Psoas muscle (tissue), 8 donors: ENCODE results near the gene CYP26B1. TPM values are rescaled to one million over a fixed set of nuclear protein-coding genes. Genes with fewer than 3 reads are reported as not detected.

Experiments
- ATAC-seq, 4 donors: fragments of 200-7000 bp; cut with Tn5 transposase; one replicate each; pipeline ENCODE4 v1.9.1; 2020; ENCODE audit warnings: moderate library complexity in 3 of 4, mild to moderate bottlenecking in 2 of 4
- DNase-seq, 2 donors: peaks; one replicate each; pipeline ENCODE4 v3.0.0-alpha.2; 2020
- H3K27ac ChIP-seq: fragments of 200-600 bp; one replicate; pipeline ENCODE4 v1.8.0; 2022
- H3K27me3 ChIP-seq, 3 donors: fragments of 200-600 bp in 1 of 3; one replicate each; pipeline versions ENCODE4 v1.6.1 to v1.8.0; 2013 to 2022; ENCODE audit warnings: low read length in 2 of 3, mild to moderate bottlenecking in 2 of 3, moderate library complexity in 1 of 3; ENCODE audit not compliant: insufficient read depth in 3 of 3
- H3K36me3 ChIP-seq, 2 donors: fragments of 200-600 bp in 1 of 2; one replicate each; pipeline versions ENCODE4 v1.6.1 to v1.8.0; 2013 to 2022; ENCODE audit warnings: low read depth in 1 of 2, mild to moderate bottlenecking in 1 of 2, moderate library complexity in 1 of 2; ENCODE audit not compliant: insufficient read depth in 1 of 2
- H3K4me1 ChIP-seq: fragments of 200-600 bp; one replicate; pipeline ENCODE4 v1.8.0; 2022
- H3K4me3 ChIP-seq: fragments of 200-600 bp; one replicate; pipeline ENCODE4 v1.8.0; 2022; ENCODE audit warnings: mild to moderate bottlenecking
- H3K9me3 ChIP-seq: fragments of 200-600 bp; one replicate; pipeline ENCODE4 v1.8.0; 2022
- WGBS, 3 donors: extraction: QIAGEN DNeasy Blood & Tissue Kit; methylation state at CpG; one replicate each; pipeline versions ENCODE4 v1.1.6 to v1.1.7; 2013; 5-methylcytosine and 5-hydroxymethylcytosine counted together
- intact Hi-C, 2 donors: fragments of 100-400 bp; cut with DNase I; formaldehyde crosslinking; loops; one replicate each; pipeline versions ENCODE4 v1.11.0 to v1.14.2; 2022
- polyA plus RNA-seq, 3 donors: library from polyadenylated mRNA; stranded (reverse); fragments of 200-250 nt; gene quantifications; one replicate each; pipeline ENCODE4 v1.2.3, GENCODE V29; 2013
- total RNA-seq, 4 donors: library from RNA; stranded (reverse); fragmentation: NEBNext Ultra II Directional in 2 of 4; extraction: Animal tissue kit (Norgen Biotek cat#: 25700) in 2 of 4; gene quantifications; one replicate each; pipeline versions ENCODE4 v1.2.1 to v1.2.4, GENCODE V29; 2021 to 2023
- TF ChIP-seq, protein P1 (sequence below): fragments of 200-600 bp; IDR thresholded peaks from one replicate; pipeline ENCODE4 v1.8.0; 2022; ENCODE audit warnings: antibody characterized with exemption
- donor health status: healthy with polysubstance abuse.
- donor health status: DM: no; HTN: no; CAD: no; lungs with moderate emphysema.
- donor health status: Bipolar disorder and iron deficiency.
- donor health status: healthy.
- donor health status: DM: yes; HTN: yes; CAD: no.
- donor health status: DM: no; HTN: no; CAD: no.
- donor health status: DM: no; HTN: no; CAD: no.
- donor health status: DM: yes; HTN: yes; CAD: no.

The CYP26B1 gene
- total and polyA plus RNA-seq, 7 donors, result 0.39 to 4.5 (median 1.3) TPM

GRCh38 chr2:72144274-72144631, 3.4 kb downstream of the CYP26B1 start:
- Histone ChIP-seq H3K4me1 (peaks cover 48% of the 10 kb centered on the region), H3K36me3 (no peaks in the 10 kb centered on the region), H3K4me3 (peak overlapping the region; percentile 73), H3K27me3 (peaks cover 0 to 40% (median 17%) of the 10 kb centered on the region in 3 donors), H3K9me3 (no peaks in the 10 kb centered on the region), H3K27ac (no peak overlapping the region)
- intact Hi-C loops, result no loop called here
- ATAC-seq (peak in 1 of 4 donors; percentile 5), DNase-seq (no peak)
- WGBS, 3 donors, result 8 to 11% (median 9%) methylated on average over 23 of the region's 23 CpGs
- TF ChIP-seq, protein P1, sequence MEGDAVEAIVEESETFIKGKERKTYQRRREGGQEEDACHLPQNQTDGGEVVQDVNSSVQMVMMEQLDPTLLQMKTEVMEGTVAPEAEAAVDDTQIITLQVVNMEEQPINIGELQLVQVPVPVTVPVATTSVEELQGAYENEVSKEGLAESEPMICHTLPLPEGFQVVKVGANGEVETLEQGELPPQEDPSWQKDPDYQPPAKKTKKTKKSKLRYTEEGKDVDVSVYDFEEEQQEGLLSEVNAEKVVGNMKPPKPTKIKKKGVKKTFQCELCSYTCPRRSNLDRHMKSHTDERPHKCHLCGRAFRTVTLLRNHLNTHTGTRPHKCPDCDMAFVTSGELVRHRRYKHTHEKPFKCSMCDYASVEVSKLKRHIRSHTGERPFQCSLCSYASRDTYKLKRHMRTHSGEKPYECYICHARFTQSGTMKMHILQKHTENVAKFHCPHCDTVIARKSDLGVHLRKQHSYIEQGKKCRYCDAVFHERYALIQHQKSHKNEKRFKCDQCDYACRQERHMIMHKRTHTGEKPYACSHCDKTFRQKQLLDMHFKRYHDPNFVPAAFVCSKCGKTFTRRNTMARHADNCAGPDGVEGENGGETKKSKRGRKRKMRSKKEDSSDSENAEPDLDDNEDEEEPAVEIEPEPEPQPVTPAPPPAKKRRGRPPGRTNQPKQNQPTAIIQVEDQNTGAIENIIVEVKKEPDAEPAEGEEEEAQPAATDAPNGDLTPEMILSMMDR, result no peak

- Histone ChIP-seq H3K27ac (no peak overlapping the region), H3K4me1 (peaks cover 46% of the 10 kb centered on the region), H3K9me3 (no peaks in the 10 kb centered on the region), H3K27me3 (peaks cover 0 to 36% (median 14%) of the 10 kb centered on the region in 3 donors), H3K4me3 (peak overlapping the region; percentile 73), H3K36me3 (no peaks in the 10 kb centered on the region)
- DNase-seq (peak; percentile 42 to 56), ATAC-seq (peak; percentile 18 to 53 (median 24))
- intact Hi-C loops, result no loop called here
- 43 to 55% (median 48%) methylated on average over 60 to 65 of the region's 65 CpGs for WGBS, 3 donors
- TF ChIP-seq, protein P1, result no peak
These were observed 4.0 kb downstream of the CYP26B1 start for GRCh38 chr2:72143441-72144273.

DNA sequence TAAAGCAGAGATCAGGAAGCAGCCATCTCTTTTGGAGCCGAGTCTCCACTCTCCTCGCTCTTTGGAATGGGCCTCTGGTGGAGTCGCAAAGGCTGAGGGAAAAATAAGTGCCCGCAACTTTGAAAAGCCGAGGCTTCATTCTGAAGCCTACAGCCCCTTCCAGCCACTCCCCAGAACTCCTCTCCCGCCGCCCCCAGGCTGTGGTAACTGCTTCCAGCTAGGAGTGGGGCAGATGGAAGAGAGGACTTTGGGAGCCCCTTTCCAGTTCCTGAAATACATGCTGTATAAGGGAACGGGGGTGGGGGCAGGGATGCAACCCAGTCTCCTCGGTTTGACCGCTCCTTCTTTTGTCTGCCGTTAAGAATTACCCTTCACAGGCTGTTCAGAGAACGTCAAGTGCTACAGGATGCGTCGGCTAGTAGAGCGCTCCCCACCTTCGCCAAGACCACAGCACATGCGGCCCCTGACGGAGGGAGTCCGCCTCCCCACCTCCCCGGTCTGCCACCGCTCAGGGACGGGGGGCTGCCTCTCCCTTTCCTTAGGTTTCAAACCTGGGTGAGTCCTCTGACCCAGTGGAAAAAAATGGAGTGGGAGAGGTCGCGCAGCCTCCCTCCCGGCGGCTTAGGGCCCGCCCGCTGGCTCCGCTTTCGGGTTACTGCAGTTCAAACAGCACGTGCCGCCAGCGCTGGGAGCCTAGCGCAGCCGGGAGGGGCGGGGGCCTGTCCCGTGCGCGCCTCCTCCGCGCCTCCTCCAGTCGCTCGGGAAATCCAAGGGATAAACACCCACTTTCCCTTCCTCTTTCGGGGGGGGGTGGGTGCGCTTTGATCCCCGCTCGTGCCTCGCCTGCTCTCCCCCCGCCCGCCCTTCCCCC, 4.9 kb downstream of the CYP26B1 start:
- TF ChIP-seq, protein P1, result no peak
- Histone ChIP-seq H3K27me3 (peaks cover 0 to 30% (median 14%) of the 10 kb centered on the region in 3 donors), H3K9me3 (no peaks in the 10 kb centered on the region), H3K27ac (no peak overlapping the region), H3K4me1 (peaks cover 50% of the 10 kb centered on the region), H3K36me3 (no peaks in the 10 kb centered on the region), H3K4me3 (peak overlapping the region; percentile 73)
- DNase-seq, result peak; percentile 76 to 88
- ATAC-seq, result peak; percentile 39 to 76 (median 46)
- intact Hi-C loops, result no loop called here
- 33 to 40% (median 35%) methylated on average over 38 to 50 of the region's 50 CpGs for WGBS, 3 donors

GRCh38 chr2:72141881-72142451, 5.7 kb downstream of the CYP26B1 start:
- H3K27me3 ChIP-seq, result peaks cover 0 to 21% (median 7%) of the 10 kb centered on the region in 3 donors
- DNase-seq, result no peak
- H3K4me1 ChIP-seq, result peaks cover 45% of the 10 kb centered on the region

More at GRCh38 chr2:72141881-72142451, 5.7 kb downstream of the CYP26B1 start:
- H3K4me3 ChIP-seq, result no peak overlapping the region
- ATAC-seq, result no peak
- intact Hi-C loops, result no loop called here
- H3K9me3 ChIP-seq, result no peaks in the 10 kb centered on the region
- H3K27ac ChIP-seq, result no peak overlapping the region
- WGBS, 3 donors, result 84 to 92% (median 86%) methylated on average over 13 of the region's 13 CpGs
- no peaks in the 10 kb centered on the region for H3K36me3 ChIP-seq
- TF ChIP-seq, protein P1, result no peak
